ENCODE results near the gene CFAP65.

The CFAP65 gene, protein sequence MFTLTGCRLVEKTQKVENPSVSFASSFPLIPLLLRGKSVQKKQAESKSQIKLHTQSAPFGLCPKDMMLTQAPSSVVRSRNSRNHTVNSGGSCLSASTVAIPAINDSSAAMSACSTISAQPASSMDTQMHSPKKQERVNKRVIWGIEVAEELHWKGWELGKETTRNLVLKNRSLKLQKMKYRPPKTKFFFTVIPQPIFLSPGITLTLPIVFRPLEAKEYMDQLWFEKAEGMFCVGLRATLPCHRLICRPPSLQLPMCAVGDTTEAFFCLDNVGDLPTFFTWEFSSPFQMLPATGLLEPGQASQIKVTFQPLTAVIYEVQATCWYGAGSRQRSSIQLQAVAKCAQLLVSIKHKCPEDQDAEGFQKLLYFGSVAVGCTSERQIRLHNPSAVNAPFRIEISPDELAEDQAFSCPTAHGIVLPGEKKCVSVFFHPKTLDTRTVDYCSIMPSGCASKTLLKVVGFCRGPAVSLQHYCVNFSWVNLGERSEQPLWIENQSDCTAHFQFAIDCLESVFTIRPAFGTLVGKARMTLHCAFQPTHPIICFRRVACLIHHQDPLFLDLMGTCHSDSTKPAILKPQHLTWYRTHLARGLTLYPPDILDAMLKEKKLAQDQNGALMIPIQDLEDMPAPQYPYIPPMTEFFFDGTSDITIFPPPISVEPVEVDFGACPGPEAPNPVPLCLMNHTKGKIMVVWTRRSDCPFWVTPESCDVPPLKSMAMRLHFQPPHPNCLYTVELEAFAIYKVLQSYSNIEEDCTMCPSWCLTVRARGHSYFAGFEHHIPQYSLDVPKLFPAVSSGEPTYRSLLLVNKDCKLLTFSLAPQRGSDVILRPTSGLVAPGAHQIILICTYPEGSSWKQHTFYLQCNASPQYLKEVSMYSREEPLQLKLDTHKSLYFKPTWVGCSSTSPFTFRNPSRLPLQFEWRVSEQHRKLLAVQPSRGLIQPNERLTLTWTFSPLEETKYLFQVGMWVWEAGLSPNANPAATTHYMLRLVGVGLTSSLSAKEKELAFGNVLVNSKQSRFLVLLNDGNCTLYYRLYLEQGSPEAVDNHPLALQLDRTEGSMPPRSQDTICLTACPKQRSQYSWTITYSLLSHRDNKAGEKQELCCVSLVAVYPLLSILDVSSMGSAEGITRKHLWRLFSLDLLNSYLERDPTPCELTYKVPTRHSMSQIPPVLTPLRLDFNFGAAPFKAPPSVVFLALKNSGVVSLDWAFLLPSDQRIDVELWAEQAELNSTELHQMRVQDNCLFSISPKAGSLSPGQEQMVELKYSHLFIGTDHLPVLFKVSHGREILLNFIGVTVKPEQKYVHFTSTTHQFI (N-terminal part only)

DNA sequence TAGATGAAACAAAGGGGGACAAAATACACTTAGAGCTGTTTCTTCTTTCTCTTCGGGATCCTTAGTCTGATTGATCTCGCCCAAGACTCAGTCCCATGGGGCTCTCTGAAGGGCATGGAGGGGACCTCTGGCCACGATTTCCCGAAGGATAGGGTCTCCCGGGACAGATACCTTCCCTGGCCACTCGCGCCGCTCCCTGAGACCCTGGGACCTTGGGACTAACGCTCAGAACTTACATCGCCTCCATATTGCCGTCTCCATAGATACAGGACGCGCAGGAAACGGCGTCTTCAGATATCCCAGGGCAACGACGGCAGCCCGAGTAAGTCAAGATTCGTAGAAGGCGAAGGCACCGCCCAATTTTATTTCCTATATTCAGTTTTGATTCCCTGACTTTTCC is at the start of gene CFAP65:
Gene CFAP65, minus strand, starts transcription at position 265 of the 400 bp plus-strand sequence. CDS start 2,468 bp downstream, outside the sequence.
- DNase-seq, result no peak

DNA sequence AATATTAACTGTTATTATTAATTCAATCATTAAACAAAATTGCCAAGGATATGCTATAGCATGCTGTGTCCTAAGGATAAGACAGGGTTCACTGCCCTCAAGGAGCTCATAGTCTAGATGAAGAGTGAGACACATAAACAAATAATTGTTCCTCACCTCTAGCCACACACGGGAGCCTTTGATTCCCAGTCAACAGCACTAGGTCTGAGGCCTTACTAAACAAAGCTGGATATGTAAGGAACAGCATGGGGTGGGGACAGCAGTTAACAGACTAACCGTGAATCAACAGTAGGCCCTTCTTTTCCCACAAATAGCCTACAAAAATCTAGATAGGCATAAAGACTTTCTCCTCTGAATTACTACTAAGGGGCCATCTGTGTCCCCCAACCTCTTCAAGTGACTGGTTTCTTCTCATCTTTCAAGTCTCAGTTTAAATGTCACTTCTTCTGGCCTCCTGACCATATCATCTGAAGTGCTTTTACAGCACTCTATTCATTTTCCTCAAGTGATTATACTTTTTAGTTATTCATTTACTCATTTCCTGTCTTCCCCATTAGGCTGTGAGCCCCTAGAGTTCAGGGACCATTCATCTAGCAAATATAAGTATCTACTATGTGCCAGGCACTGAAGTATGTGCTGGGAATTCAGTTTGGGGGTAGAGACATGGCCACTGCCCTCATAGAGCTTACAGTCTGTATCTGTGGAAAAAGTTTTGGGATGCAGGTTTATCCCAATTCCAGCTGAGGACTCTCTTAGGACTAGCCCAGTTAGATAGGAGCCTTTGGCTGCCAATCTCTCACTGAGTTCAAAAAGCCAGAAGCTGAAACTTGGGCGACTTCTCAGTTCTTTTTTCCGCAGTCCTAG is 49.4 kb upstream of the CFAP65 start:
- no peak for DNase-seq

DNA sequence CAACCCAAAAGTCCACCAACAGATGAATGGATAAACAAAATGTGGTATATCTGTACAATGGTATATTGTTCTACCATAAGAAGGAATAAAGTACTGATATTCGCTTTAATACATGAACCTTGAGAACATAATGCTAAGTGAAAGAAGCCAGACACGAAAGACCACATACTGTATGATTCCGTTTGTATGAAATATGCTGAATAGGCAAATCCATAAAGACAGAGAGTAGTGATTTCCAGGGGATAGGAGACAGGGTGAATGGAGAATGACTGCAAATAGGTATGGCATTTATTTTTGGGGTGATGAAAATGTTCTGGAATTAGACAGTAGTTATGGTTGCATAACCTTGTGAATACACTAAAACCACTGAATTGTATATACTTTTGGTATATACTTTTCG is 48.0 kb upstream of the CFAP65 start:
- DNase-seq, result no peak

DNA sequence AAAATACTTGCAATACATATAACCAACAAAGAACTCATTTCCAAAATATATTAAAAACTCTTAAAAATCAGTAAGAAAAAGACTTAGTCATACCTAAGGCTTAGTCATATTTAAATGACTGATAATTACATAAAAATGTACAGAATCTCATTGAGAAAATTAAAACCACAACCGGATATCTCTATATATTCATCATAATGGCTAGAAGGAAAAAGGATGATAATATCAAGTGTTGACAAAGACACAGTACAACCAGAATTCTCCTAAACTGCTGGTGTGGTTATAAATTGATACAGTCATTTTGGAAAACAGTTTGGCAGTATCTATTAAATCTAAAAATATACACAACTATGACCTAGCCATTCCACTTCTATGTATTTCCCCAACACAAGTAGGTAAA is 46.5 kb upstream of the CFAP65 start:
- no peak for DNase-seq

DNA sequence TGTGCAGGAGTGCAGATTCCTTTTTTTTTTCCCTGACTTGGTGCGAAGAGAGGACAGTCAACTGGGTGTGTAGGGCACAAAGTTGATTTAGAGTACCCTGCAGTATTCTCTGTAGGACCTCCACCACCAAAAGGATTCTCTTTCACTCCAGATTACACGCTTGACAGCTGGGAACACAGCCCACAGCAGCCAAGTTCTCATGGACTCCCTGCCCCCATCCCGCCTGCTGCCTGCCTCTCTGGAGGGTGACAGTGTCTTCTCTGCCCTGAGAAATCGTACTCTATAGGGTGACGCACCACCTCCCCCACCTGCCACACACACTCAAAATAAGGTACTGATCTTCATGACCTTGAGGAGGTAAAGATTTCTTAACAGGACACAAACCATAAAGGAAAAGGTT is 46.0 kb upstream of the CFAP65 start:
- no peak for DNase-seq

DNA sequence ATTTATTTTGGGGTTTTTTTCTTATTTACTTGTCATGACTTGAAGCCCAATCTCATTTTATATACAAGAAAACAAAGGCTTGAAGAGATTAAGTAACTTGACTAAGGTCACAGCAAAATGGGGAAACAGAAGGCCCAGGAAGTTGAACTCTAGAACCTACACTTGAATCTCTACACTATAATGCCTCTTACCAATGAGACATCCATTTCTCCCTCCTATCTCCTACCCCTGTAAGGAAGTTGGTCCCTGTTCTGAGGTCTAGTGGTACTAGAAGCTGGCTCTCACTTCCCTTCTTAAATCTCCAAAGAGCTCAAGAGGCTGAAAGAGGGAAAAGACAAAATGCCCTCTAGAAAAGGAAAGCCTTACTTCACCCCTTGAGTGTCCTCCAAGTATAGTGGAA is 44.9 kb upstream of the CFAP65 start:
- no peak for DNase-seq

DNA sequence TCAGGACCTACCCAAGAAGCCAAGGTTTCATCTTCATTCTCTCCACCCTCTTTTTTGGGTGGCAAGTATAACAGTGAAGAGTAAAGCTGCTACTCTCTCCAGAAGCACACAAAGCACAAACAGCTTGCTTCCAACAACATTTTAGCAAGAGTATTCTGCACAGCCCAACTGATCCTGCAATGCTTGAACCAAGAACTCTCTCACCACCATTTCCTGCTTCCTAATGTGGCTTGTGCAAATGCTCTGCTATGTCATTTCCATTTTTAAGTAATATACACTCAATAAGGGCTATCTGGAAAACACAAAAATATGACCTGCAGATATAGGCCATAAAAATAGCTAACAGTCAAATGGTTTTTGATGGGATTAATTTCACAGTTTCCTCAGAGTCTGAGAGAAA is 43.5 kb upstream of the CFAP65 start:
- no peak for DNase-seq

DNA sequence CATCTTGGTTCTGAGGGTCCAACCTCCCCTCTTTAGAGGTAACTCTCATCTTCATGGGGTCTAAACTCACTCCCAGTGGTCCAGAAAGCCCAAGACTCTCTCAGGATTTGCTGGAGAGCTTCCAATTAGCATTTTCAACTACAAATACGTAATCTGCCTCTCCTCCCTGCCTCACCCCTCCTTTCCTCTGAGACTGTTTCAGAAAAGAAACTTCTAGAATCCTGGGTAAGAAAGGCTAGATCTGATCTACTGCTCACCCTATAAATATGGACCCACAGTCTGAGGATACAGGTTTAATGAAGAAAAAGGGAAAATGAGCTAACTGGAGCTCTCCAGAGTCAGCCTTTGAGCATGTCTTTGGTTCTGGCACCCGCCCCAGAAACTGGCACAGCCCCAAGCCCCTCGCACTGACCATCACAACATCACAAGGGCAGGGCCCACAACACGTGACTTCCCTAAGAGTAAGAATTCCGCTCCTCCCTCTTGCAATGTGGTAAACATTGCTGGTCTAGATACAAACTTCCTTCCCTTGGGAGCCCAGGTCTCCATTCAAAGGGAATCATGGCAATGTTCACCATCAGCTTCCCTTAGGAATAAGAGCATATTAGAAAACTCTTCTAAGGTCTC is 41.1 kb upstream of the CFAP65 start:
- DNase-seq, result no peak

DNA sequence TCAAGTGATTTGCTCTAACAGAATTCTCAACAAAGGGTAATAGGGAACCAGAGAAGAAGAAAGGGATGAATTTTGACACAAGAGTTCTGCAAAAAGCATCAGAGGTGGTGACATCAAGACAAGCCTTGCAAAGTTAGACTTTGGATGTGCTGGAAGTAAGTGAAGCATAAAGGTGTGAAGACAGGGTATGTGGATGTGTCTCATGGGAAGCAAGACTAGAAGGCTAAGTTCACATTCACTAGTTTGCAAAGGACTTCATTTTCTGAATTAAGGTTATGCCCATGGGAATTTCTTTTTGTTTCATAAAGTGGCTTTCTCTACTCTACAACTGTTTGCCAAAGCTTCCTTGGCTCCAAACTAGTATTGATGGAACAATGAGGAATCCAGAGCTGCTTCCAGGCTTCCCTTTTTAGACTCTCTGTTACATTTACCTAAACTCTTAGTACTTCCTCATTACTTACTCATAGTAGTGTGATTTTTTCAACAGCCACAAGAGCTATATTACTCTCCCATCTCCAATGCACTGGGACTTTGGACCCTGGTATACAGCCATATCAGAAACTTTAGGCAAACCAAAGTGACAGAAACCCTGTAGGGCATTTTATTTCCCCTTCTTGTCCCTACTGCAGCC is 40.5 kb upstream of the CFAP65 start:
- no peak for DNase-seq

DNA sequence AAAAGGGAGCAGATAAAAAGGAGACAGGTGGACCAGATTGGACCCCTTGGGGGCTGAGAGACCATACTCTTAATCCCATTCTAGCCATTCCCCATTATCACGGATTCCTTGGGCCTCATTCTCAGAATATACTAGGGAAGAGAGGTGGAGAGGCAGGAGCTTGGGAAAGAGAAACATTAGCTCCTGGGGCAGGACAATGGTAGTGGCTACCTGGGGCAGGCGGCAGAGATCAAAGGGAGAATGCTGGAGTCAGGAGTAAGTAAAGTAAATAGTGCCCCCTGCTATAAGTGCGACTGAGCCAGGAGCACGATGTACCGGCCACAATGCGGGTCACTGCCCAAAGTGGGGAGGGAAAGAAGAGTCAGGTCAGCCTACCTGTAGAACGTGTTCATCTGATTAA is 39.8 kb upstream of the CFAP65 start:
- no peak for DNase-seq

DNA sequence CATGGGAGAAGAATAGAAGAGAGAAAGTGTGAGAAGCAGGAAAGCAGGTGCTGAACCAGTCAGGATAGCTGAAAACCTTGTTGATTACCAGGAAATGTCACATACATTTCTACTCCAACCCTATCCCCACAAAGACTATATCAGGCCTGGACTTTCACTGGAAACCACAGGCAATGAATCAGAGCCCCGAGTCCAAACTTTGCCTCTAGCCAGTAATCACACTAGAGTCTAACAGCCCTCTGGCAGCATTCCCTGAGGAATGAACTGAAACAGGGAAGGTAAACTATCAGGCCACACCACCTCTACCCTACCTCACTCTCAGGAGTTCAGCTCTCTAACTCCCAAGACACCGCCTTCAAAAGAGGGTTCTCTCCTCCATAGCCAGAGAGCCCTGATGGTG is 38.1 kb upstream of the CFAP65 start:
- DNase-seq, result no peak

DNA sequence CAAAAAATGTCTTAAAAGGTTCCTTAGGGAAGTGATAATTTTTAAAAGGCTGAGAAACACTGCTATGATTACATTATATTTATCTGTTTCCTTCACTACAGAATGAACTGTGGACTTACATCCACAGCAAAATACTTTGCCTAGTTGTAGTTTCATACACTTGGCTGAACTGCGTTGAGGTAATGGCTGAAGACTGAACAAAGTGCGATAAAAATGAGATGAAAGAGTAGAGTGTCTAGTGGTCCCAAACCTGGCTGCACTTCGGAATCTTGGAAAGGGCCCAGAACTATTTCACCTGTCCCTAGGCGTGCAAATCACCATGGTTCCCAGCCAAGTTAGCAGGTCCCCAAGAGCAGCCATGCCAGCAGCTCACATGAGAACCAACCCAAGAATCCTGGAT is 37.6 kb upstream of the CFAP65 start:
- no peak for DNase-seq

DNA sequence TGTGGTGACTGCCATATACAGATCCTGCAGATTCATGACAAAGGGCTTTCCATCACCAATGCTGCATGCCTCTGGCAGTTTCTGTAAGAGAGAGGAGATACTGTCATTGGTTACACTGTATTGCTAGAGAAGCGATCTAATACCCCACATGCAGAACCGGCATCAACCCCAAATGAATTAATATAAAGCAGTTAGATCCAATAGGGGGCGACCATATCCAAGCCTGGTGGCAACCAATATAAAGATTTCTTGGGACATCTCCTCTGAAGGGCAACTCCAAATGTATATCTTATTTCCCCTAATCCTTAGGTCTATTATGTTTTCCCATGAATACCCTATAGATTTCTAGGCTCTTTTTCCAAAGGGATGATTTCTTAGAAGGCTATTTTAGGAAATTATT is 36.8 kb upstream of the CFAP65 start:
- no peak for DNase-seq

DNA sequence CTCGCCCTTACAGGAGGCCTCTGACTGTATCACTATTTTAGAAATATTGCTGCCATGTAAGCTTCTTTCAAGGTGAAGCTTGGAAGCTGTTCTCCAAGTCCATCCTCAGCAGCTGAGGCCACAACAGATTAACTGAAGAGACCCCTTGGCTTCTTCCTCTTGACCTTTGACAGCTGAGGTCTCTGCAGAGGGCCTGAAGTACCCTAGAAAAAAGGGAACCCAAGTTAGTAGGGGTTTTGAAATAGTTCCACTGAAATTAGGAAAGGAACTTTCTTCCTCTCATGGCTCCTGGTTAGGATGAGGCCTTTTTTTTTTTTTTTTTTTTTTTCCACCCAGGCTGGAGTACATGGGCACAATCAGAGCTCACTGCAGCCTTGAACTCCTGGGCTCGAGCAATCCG is 34.9 kb upstream of the CFAP65 start:
- DNase-seq, result no peak

DNA sequence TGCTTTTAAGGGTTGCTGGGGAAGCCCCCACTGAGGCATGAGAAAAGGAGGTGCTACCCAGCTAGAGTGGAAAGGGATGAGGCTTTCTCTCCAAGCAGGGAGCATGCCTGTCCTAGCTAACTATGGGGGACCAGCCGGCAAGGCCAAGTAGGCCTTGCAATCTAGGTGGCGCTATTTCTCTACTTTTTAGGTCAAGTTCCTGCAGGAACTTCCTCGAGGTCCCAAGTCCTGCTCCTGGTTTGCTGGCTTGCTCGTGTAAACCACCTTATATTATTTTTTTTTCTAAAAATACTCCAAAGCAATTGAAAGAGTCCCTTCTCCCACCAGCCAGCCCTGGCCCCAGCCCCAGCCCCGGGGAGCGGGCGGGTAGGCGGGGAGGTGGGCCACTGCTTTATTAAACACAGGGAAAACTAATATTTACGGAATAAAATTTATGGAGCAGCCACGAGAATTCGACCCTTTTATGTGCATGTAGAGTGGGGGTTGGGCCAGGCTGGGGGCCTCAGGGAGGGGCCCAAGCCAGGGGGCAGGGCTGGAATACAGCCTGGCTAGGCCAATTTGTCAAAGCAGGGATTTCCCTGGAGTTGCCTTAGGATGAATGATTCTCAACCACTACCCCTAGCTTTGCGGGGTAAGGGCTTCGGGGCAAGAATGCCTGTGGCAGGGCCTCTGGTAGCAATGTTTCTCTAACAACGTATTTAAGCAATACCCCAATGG is 32.3 kb upstream of the CFAP65 start:
- DNase-seq, result no peak

DNA sequence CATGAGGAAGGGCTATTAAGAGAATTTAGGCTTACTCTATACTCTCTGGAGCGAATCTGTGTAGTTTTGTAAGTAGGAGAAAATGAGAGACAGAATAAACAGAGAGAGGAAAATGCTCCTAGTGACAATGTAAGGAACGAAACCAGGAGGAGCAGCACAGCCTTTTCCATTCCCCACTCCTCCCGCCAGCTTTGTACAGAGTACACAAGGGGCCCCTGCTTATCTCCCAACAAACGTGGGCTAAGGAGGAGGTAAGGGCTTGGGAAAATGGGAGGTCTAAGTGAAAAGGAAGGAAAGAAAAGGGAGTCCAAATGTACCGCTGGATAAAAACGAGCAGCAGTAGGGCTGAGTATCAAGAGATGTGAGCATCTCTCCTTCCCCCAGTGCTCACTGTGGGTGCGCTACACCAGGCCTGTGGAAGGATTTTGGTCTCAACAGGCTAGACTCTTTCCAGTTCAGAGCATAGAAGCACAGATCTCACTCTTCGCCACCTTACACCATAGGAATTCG is 31.5 kb upstream of the CFAP65 start:
- DNase-seq, result no peak

DNA sequence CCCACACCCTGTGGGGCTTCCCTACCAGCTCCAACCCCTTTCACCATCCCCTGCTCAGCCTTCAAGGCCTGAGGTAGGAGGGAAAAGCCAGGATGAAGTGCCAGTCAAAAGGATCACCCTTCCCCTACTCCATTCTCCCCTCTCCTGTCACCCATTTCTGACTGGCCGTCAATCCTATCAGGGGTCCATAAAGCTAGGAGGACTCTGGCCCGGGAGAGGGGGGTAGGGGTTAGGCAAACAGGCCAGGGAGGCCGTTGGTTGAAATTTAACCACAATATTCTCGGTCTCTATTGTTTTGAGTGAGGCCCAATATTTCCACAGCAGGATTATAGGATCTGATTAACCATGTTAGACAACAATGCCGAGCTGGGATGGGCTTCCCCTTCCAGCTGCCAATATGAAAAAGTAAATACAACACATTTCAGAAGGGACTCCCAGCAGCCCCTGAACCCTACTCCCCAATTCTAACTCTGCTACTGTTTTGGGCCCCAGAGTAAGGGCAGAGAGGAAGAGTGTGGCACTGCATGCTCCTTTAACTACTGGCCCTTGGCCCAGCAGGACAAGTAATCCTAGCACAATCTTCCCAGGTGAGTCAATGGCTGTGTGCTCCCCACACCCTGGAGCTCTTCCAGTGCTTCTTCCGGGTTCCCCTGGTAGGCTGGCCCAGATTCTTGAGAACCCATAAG is 30.0 kb upstream of the CFAP65 start:
- no peak for DNase-seq

DNA sequence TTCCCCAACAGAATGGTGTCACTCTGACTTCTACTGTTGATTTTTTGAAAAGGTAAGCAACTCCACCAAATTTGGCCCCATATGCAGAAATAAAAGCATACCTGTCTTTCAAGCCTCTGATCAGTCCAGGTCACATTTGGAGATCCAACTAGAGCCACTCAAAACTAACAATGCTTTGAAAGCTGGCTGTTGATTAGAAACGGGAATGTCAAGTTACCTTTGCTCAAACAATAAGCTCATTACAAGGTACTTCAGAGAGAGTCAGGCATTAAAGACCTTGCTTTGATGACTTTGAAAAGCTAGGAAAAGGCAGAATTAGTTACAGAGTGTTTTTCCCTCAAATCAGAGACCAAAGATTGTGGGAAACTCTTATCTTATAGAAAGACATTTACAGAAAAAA is 24.2 kb upstream of the CFAP65 start:
- no peak for DNase-seq

DNA sequence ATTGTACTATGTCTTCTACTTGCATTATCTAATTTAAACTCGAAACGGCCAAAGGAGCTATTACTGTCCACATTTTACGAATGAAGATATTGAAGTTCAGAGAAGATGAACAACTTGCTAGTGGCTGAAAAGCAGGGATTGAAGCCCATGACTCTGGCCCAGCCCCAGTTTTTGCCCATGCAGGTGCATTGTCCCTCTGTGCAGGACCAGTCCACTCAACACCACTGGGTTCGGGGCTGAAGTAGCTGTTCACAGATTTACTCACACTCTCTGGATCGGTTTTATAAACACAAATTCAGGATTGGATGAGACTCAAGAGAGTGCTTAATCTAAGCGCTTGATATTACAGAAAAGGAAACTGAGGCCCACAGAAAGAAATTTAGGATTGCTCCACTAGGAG is 20.8 kb upstream of the CFAP65 start:
- no peak for DNase-seq
